GM12891 (cell line): Measurements from ENCODE around the gene AIDA.

ENCODE experiments used
- PAX5 ChIP-seq: IDR thresholded peaks from 2 replicates; pipeline ENCODE4 v1.6.1; 2011; ENCODE audit warnings: low read length, moderate library complexity, mild to moderate bottlenecking; ENCODE audit not compliant: insufficient read depth, severe bottlenecking
- POLR2A ChIP-seq: IDR thresholded peaks from 2 replicates; pipeline ENCODE4 v1.6.1; 2011; ENCODE audit warnings: low read depth, low read length, control low read depth
- POLR2AphosphoS5 ChIP-seq: IDR thresholded peaks from 2 replicates; pipeline ENCODE4 v1.6.1; 2011; ENCODE audit warnings: low read depth, low read length, control low read depth
- POU2F2 ChIP-seq: IDR thresholded peaks from 2 replicates; pipeline ENCODE4 v1.6.1; 2011; ENCODE audit warnings: low read depth, mild to moderate bottlenecking, control low read depth, low read length, moderate library complexity
- SPI1 ChIP-seq: IDR thresholded peaks from 2 replicates; pipeline ENCODE4 v1.6.1; 2011; ENCODE audit warnings: low read depth, low read length, control low read depth
- TAF1 ChIP-seq: IDR thresholded peaks from 2 replicates; pipeline ENCODE4 v1.6.1; 2011; ENCODE audit warnings: low read depth, low read length, control low read depth

DNA sequence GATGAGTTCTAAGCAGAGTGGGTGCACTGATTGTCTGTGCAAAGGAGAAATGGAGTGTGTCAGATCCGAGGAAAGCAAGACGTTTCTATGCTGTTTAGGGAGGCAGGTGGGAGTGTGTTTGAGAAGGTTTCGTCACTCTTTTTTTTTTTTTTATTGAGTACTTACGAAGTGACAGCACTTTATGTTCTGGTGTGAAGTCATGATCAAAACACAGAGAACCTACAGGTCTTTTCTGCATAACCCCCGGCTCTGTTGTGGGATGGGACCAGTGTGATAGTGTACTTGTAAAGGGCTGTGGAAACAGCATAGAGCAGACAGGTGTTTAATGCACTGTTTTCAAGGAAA is 67.7 kb downstream of the AIDA start:
- no peak for TF ChIP-seq TAF1
- TF ChIP-seq POLR2AphosphoS5, result no peak
- TF ChIP-seq POLR2A, result no peak
- TF ChIP-seq SPI1, result no peak
- no peak for TF ChIP-seq PAX5
- no peak for TF ChIP-seq POU2F2
